ENCODE data around the gene PSMD6.

The PSMD6 gene

GRCh38 chr3:64023187-64023860, at the start of gene PSMD6:
Gene PSMD6, minus strand, starts transcription at chr3:64023494. Its CDS starts 75 bp downstream, at chr3:64023419.
- H3K27me3 ChIP-seq (ENCODE audit: control insufficient read depth, insufficient read depth, low read length) = no peaks in the 10 kb centered on the region
- peak within 1 kb of the TSS; percentile 96 for H2AFZ ChIP-seq
- H3K4me3 ChIP-seq (ENCODE audit: low read depth, low read length) = peak within 1 kb of the TSS; percentile 97
- H3K79me2 ChIP-seq = peaks cover 22% of the 10 kb centered on the region
- H3K27ac ChIP-seq = peak within 1 kb of the TSS; percentile 82
- H3K36me3 ChIP-seq (ENCODE audit: control insufficient read depth, insufficient read depth, low read length) = no peaks in the 10 kb centered on the region
- H3K9ac ChIP-seq = peak within 1 kb of the TSS; percentile 83
- H3K4me1 ChIP-seq = peaks cover 6% of the 10 kb centered on the region
- no peaks in the 10 kb centered on the region for H3K9me3 ChIP-seq (ENCODE audit: control insufficient read depth, low read length)
- peak within 1 kb of the TSS; percentile 85 for H3K4me2 ChIP-seq (ENCODE audit: low read length)
- peak; percentile 99 for TF ChIP-seq CTCF (IDR thresholded peaks at IDR 0.05)

- Histone ChIP-seq H3K4me3 (ENCODE audit: low read depth, low read length) (no peak overlapping the region), H3K4me2 (ENCODE audit: low read length) (no peak overlapping the region), H3K4me1 (peaks cover 4% of the 10 kb centered on the region), H3K27ac (no peak overlapping the region), H3K27me3 (ENCODE audit: control insufficient read depth, insufficient read depth, low read length) (no peaks in the 10 kb centered on the region), H3K9ac (no peak overlapping the region), H3K36me3 (ENCODE audit: control insufficient read depth, insufficient read depth, low read length) (no peaks in the 10 kb centered on the region), H3K79me2 (no peaks in the 10 kb centered on the region), H3K9me3 (ENCODE audit: control insufficient read depth, low read length) (no peaks in the 10 kb centered on the region), H2AFZ (no peak overlapping the region)
- no peak for TF ChIP-seq CTCF (IDR thresholded peaks at IDR 0.05)
These were observed 48.8 kb upstream of the PSMD6 start for GRCh38 chr3:64072126-64072525.

- no peak for TF ChIP-seq CTCF (IDR thresholded peaks at IDR 0.05)
- H3K27me3 ChIP-seq (ENCODE audit: control insufficient read depth, insufficient read depth, low read length) = no peaks in the 10 kb centered on the region
- H3K4me2 ChIP-seq (ENCODE audit: low read length) = no peak overlapping the region
- H3K27ac ChIP-seq = no peak overlapping the region
- no peaks in the 10 kb centered on the region for H3K36me3 ChIP-seq (ENCODE audit: control insufficient read depth, insufficient read depth, low read length)
- H3K9me3 ChIP-seq (ENCODE audit: control insufficient read depth, low read length) = no peaks in the 10 kb centered on the region
- H3K9ac ChIP-seq = no peak overlapping the region
- no peak overlapping the region for H2AFZ ChIP-seq
- H3K4me1 ChIP-seq = peaks cover 5% of the 10 kb centered on the region
- H3K79me2 ChIP-seq = no peaks in the 10 kb centered on the region
- no peak overlapping the region for H3K4me3 ChIP-seq (ENCODE audit: low read depth, low read length)
These were observed 47.4 kb upstream of the PSMD6 start for GRCh38 chr3:64070704-64071103.

GRCh38 chr3:64067506-64068346, 44.4 kb upstream of the PSMD6 start:
- H3K27ac ChIP-seq = no peak overlapping the region

More at GRCh38 chr3:64067506-64068346, 44.4 kb upstream of the PSMD6 start:
- no peak overlapping the region for H3K9ac ChIP-seq
- H3K79me2 ChIP-seq = no peaks in the 10 kb centered on the region
- no peaks in the 10 kb centered on the region for H3K27me3 ChIP-seq (ENCODE audit: control insufficient read depth, insufficient read depth, low read length)
- peaks cover 5% of the 10 kb centered on the region for H3K4me1 ChIP-seq
- TF ChIP-seq CTCF (IDR thresholded peaks at IDR 0.05) = no peak
- H3K4me2 ChIP-seq (ENCODE audit: low read length) = peak overlapping the region; percentile 46
- peak overlapping the region; percentile 28 for H3K4me3 ChIP-seq (ENCODE audit: low read depth, low read length)
- no peaks in the 10 kb centered on the region for H3K9me3 ChIP-seq (ENCODE audit: control insufficient read depth, low read length)
- H2AFZ ChIP-seq = peak overlapping the region; percentile 44
- no peaks in the 10 kb centered on the region for H3K36me3 ChIP-seq (ENCODE audit: control insufficient read depth, insufficient read depth, low read length)

Data from parathyroid adenoma (tissue), 2 donors.